GM19455 (cell line): ENCODE data around the gene FAM24B.

Source experiments
- ATAC-seq: cut with Tn5 transposase; IDR thresholded peaks from one replicate; pipeline ENCODE4 v1.9.1; 2021; ENCODE audit not compliant: unreplicated experiment

FAM24B gene

DNA sequence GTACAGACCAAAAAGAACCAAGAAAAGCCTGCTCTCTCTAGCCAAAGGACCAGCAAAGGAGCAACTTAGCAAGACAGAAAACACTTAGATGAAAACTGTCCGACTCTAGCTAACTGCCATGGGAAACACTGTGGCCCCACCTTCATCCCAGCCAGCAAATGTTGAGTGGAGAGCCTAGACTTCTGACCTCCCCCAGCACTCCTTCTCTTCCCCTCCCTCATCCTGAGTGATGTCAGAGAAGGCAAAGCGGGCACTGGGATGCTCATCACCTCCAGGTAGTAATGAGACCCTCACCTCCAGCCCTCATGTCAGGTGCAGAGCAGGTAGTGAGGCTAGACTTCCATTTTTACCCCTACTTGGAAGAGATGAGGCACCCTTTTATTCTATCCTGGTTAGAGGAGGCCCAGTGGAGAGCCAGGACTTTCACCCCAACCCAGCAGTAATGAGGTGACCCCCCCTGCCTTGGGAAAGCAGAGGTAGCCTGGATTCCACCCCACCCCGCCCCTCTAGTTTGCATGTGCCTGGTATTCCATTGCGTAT lies 50.6 kb downstream of the FAM24B start:
- ATAC-seq: no peak

DNA sequence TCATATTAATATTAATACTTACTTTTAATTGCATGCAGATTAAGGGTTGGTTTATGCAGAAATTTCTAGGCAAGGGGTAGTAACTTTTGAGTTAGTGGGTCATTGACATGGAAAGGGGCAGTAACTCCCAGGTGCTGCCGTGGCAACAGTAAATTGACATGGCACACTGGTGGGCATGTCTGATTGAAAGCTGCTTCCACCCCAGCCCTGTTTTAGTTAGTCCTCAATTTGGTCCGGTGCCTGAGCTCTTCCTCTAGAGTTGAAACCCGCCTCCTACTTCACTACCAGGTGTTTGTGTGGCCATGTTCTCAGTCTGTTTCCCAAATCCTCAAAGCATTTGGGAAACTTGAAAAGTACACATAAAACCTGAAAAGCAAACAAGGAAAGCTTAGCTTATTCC lies 52.1 kb downstream of the FAM24B start:
- ATAC-seq: no peak

DNA sequence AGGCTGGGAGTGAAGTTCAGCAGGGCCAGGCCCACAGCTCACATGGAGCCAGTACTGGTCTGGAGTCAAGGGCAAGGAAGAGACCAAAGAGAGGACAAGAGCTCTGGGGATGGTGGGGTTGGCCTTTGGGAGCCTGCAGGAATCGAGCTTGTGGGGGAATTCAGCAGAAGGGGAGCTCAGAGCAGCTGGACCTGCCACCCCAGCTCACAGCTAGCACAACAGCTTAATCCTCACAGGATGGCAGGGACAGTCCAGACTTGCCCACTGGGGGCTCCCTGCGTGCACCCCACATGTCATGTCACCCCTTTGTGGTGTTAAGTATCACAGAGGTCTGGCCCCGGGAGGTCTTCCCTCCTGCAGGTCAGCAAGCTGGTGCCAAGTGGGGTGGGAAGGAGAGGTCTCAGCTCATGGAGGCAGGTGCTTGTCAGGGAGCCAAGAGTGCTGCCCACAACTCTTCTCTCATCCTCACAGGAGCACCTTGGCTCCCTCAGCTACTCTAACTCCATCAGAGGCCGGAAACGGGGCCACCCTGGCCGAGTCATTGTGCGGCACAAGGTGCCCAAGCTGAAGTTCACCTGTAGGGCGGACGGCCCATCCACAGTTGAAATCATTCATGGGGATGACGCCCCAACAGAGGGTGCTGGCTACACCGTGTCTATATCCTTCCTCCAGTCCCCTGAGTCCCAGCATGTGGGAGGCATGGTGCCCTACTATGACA lies 56.2 kb downstream of the FAM24B start:
- no peak for ATAC-seq

DNA sequence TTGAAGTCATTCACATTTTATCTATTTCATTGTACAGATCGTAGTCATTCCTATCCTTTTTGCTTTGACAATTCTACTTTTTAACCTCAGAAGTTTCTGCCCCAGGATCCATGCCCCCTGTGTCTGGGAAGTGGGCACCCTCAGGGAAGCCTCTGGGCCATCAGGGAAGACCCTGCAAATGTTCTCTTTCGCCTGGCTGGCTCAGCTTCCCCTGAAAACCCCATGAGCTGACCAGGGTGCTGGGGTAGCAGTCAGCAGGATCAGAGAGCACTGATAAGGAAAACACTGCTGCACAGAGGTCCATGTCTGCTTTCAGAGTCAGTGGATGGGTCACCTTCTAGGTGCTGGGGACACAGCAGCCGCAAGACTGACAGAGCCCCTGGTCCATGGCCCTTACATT lies 57.6 kb downstream of the FAM24B start:
- no peak for ATAC-seq

DNA sequence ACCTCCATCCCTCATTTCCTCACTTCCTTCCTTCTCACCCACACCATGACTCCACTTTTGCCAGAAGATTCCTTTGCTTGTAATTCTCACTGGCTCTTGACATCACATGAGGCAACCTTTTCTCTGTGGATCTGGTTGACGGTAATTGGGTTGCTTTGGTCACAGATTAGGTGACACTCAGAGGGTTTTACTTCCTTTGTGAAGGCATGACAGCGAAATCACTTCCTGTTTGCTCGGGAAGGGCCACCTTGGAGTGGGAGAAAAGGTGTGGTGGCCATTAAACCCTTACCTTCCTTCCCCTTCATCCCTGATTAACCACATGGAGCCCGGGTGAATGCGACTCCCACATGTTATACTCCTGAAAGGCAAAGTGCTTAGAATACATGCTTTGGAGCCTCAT lies 63.9 kb downstream of the FAM24B start:
- ATAC-seq: no peak

DNA sequence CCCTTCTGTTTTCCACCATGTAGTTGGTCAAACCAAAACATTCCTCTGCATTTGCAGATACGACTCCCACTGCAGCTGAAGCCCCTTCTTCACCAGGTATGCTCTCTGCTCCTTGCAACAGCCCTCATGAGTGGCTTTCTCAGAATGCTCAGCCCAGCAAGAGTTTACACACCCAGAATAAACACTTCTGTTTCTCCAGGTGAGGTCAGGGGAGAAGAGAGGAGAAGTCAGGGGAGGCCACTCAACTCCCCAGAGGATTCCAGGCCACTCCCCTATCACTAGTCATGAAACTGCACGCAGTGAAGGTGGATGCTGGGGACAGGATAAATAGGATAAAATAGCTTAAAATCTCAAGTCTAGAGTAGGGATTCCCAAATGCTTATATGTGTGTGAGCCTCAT lies 64.9 kb downstream of the FAM24B start:
- ATAC-seq: no peak

DNA sequence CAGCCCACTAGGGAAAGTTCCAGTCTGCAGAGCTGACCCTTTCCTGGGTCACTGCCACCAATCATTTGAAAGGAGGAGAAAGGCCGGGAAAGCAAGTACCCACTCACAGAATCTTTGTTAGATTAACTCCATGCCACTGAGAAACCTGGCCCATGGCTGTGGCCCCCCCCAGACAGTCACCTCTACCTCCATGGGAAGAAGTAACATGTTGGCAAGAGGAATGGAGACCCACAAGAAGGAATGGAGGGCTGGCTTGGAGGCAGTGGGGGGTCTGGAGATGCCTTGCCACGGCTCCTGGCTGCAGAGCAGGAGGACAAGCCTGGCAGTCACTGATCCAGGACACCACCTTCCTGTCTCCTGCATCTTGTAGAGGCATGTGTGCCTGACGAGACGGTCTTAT lies 66.6 kb downstream of the FAM24B start:
- ATAC-seq: no peak

DNA sequence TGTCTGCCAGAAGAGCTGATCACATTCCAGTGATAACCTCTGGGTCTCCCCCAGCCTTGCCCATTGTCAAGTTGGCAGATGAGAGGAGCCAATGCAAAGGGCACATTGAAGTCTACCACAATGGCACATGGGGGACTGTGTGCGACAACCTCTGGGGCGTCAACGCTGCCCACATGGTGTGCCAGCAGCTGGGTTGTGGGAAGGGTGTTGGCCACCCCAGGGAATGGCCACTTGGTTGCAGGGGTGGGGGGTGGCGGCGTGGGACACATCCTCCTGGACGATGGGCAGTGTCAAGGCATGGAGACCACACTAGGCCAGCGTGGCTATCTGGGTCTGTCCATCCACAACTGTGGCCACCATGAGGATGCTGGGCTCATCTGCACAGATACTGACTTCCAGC lies 77.1 kb downstream of the FAM24B start:
- ATAC-seq: no peak
